ENCODE results near the gene PIM3.

The PIM3 gene

DNA sequence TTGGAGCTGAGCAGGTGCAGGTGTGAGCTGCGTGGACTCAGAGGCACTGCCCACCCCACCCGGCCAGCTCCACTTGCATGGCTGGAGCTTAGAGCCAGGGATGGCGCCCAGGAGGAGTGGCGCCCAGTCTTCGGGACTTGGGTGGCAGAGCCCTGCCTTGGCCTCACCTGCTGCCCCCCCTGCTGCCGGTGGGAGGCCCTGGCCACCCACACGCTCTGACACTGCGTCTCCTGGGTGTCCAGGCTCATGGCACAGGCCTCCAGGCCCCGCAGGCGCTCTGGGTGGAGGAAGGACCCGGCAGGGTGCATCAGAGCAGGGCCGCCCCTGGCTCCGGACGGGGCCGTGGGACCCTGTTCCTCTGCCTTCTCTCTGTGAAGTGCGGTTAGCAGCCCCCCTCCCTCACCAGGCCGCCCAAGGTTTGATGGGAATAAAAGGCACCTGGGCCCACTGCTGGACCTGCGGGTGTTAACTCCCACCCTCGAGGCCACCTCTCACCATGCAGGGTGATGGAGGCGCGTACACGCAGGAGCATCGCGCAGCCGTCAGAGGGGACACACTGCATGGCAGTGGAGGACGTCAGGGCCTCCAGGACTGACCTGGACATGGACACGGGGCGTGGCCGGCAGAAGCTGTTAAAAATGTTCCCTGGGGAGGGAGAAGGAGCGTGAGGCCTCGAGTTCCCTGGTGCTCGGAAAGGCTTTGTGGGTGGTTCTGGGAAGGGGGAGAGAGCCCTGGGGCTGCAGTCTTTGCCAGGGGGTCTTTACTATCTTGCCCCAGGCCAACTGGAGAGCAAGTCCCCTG is 40.2 kb downstream of the PIM3 start:
- H3K9me3 Mint-ChIP-seq, result no peaks in the 10 kb centered on the region
- no peaks in the 10 kb centered on the region for H3K36me3 Mint-ChIP-seq
- H3K27me3 Mint-ChIP-seq, result peaks cover 21% of the 10 kb centered on the region
- no peak for ATAC-seq
- H3K27ac Mint-ChIP-seq, result no peak overlapping the region
- peaks cover 11% of the 10 kb centered on the region for H3K4me1 Mint-ChIP-seq
- H3K4me3 Mint-ChIP-seq, result no peak overlapping the region

DNA sequence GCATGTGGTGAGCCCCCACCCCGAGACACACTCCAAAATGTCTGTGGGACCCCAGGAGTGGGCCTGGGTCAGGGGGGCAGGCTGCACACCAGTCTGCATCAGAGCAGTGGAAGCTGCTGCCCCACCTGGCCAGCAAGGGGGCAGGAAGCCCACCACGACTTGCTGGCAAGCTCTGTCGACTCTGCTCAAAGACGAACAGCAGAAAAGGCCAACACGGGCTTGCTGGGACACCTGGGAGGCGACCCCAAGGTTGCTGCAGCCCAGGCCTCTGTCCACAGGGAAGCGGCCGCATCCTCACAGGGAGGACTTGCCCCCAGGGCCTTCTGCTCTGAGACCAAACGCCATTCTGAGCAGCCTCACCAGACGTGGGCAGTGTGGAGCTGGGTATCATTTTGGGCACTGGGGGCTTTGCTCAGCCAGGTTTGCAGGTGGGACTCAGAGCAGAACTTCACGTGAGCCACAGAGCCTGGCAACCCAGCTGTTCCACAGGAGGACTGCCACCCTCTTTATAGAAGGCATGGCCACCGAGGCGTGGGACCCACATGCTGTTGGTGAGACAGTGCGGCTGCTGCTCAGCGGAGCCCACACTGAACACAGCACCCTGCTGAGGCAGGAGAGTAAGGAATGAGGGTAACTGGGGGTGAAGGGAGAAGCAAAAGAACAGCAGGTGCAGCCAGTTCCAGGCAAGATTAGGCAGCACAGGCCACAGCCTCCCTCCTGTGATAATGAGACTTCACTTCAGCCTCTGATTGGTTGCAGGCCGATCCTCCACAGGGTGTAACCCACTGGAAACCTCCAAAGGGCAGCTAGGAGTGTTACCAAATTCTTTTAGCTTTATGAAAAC is 41.0 kb downstream of the PIM3 start:
- Mint-ChIP-seq H3K27me3 (peaks cover 21% of the 10 kb centered on the region), H3K4me3 (no peak overlapping the region), H3K27ac (no peak overlapping the region), H3K4me1 (peaks cover 10% of the 10 kb centered on the region), H3K36me3 (no peaks in the 10 kb centered on the region), H3K9me3 (no peaks in the 10 kb centered on the region)
- ATAC-seq, result no peak

GRCh38 chr22:50002791-50003190 is 42.2 kb downstream of the PIM3 start:
- H3K27ac Mint-ChIP-seq, result no peak overlapping the region
- no peaks in the 10 kb centered on the region for H3K36me3 Mint-ChIP-seq
- peaks cover 21% of the 10 kb centered on the region for H3K27me3 Mint-ChIP-seq
- no peak for ATAC-seq
- H3K4me1 Mint-ChIP-seq, result no peaks in the 10 kb centered on the region
- no peaks in the 10 kb centered on the region for H3K9me3 Mint-ChIP-seq
- H3K4me3 Mint-ChIP-seq, result no peak overlapping the region

DNA sequence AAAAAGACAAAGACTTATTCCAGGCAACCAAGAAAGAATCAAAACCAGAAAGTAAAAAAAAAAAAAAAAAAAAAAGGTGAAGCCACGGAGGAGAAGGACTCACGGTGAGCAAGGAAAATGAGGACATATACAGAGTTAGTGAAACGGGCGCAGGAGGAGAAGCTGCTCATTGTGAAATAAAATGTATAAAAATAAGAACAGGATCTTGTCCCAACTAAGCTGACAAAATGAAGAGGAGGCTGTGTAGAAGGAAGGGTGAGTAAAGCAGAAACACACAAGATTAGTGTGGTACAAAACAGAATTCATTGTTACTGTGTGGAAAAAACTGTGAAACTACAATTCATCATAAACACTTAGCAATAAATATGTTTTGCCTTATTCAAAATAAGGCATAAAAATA is 44.3 kb downstream of the PIM3 start:
- Mint-ChIP-seq H3K27ac (no peak overlapping the region), H3K4me3 (no peak overlapping the region), H3K4me1 (no peaks in the 10 kb centered on the region), H3K36me3 (no peaks in the 10 kb centered on the region), H3K9me3 (no peaks in the 10 kb centered on the region), H3K27me3 (peaks cover 10% of the 10 kb centered on the region)
- ATAC-seq, result no peak

GRCh38 chr22:50007057-50007511 is 46.5 kb downstream of the PIM3 start:
- Mint-ChIP-seq H3K4me3 (no peak overlapping the region), H3K9me3 (no peaks in the 10 kb centered on the region), H3K27me3 (peaks cover 12% of the 10 kb centered on the region), H3K36me3 (no peaks in the 10 kb centered on the region), H3K27ac (no peak overlapping the region), H3K4me1 (peaks cover 12% of the 10 kb centered on the region)
- no peak for ATAC-seq

DNA sequence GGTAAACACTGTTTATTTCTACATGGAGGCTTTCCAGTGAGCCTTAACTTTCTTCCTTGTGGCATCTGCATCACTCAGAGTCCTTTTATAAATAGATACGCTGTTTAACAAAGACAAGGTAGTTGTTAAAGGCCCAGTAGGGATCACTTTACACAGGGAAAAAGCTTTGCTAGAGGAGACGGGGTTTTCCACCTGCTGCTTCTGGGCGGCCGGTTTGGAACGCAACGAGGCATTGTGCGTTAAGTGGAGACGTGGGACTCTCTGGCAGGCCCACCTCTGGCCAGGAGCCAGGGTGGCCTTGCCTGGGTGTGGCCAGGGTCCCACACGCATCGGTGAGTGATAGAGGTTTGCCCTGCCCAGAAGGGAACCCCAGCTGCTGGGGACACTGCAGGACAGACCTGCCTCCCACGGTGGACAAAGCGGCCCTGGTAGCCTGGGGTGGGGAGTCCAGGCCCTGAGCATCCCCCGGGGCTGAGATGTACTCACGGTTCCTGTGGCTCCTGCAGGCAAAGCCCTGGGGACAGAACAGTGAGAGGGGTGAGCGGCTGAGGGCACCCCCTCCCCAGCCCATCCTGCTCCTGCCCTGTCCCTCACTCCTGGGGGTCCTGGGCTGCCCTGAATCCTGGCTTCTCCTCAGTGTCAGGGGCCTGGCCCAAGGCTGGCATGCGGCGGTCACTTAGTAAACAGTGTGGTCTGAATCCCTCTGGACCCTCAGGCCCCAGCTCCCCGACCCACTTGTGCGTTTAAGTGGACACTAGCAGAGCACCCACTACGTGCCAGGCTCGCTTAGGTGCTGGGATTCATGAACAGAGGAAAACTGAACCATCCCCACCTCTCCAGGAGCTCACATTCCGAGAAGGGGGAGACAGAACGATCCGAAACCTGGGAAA is 47.8 kb downstream of the PIM3 start:
- no peak for ATAC-seq
- H3K36me3 Mint-ChIP-seq, result no peaks in the 10 kb centered on the region
- peaks cover 15% of the 10 kb centered on the region for H3K27me3 Mint-ChIP-seq
- H3K9me3 Mint-ChIP-seq, result no peaks in the 10 kb centered on the region
- peaks cover 23% of the 10 kb centered on the region for H3K4me1 Mint-ChIP-seq
- no peak overlapping the region for H3K4me3 Mint-ChIP-seq
- no peak overlapping the region for H3K27ac Mint-ChIP-seq

- no peak for ATAC-seq
- Mint-ChIP-seq H3K36me3 (no peaks in the 10 kb centered on the region), H3K27me3 (peaks cover 15% of the 10 kb centered on the region), H3K9me3 (no peaks in the 10 kb centered on the region), H3K4me1 (peaks cover 29% of the 10 kb centered on the region), H3K4me3 (no peak overlapping the region), H3K27ac (no peak overlapping the region)
Measured at GRCh38 chr22:50009251-50009650, 48.7 kb downstream of the PIM3 start.

DNA sequence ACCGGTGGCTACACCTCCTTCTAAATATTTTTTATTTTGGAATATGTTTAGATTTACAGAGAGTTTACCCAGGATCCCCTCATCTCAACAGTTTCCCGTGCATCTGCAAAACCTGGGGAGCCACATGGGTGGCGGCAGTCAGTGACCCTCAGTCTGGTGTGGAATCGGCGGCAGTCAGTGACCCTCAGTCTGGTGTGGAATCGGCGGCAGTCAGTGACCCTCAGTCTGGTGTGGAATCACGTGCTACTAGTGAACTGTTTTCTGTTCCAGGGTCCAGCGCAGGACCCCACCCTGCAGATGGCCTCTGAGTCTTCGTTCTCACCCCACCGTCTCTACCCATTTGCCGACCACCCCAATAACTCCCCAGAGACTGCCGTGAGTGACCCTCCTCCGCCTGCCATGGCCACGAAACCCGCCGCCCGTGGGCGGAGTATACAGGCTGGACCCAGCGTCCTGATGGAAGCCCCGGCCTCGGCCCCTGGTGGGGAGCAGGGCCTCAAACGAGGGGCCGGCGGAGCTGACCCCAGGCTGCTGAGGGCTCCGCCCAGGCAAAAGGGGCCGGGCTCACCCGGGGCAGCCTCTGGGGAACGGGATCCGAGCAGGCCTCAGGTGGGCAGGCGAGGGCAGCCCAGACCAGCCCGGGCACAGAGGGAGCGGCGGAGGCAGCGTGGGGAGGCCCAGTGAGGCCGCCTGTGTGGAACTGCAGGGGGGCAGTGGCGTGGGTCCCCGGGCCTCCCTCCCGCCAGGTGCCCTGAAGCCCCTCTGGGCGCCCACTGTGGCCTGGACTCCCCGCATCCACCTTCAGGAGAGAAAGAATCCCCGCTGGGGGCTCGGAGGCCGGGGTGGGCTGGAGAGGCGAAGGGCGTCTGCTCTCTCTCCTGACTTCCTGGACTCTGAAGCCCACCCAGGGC is 49.4 kb downstream of the PIM3 start:
- Mint-ChIP-seq H3K4me3 (peak overlapping the region; percentile 36), H3K27ac (peak overlapping the region; percentile 77), H3K27me3 (peaks cover 15% of the 10 kb centered on the region), H3K36me3 (no peaks in the 10 kb centered on the region), H3K4me1 (peaks cover 30% of the 10 kb centered on the region), H3K9me3 (no peaks in the 10 kb centered on the region)
- ATAC-seq, result peak; percentile 22

GRCh38 chr22:50010676-50011446 is 50.3 kb downstream of the PIM3 start:
- peaks cover 15% of the 10 kb centered on the region for H3K27me3 Mint-ChIP-seq
- H3K9me3 Mint-ChIP-seq, result no peaks in the 10 kb centered on the region
- H3K4me3 Mint-ChIP-seq, result peak overlapping the region; percentile 84
- no peaks in the 10 kb centered on the region for H3K36me3 Mint-ChIP-seq
- H3K4me1 Mint-ChIP-seq, result peaks cover 35% of the 10 kb centered on the region
- H3K27ac Mint-ChIP-seq, result peak overlapping the region; percentile 77
- peak; percentile 73 for ATAC-seq

DNA sequence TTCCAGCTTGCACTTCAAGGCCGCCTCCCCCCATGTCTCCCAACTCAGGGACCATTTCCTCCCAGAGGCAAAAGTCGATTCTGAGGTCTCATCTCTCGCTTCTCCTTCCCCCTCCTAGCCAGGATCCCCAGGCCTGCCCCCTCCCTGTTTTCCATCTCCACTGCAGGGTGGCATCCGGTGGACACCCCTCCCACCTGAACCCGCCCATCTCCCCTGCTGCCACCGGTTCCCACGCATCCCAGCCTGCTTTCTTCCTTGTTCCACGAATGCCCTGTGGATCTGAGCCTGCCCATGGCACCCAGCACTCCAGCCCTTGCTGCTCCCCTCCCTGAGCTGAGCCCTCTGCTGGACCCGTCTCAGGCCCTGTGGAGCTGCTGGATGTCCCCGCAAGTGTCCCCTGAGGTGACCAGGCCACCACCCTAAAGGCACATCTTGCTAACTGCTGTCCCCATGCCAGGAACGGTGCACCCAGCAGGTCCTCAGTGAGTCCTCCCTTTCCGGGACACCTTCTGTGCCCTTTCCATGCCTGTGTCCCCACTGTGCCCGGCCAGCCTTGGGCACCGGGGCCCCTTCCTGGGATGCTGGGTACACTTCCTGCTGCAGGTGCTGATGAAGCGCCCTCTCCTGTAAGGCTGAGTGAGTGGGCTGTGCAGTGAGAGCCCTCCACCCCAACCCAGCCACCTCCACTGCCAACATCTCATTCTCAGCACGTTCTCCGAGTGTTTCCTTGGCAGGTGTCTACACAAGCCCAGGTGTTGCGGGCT is 51.1 kb downstream of the PIM3 start:
- Mint-ChIP-seq H3K27me3 (peaks cover 15% of the 10 kb centered on the region), H3K4me1 (peaks cover 43% of the 10 kb centered on the region)

GRCh38 chr22:50012211-50013181 is 51.9 kb downstream of the PIM3 start, which contains the start of gene IL17REL:
IL17REL (minus strand) TSS chr22:50012765; CDS start chr22:50012646, 119 bp downstream.
- H3K27me3 Mint-ChIP-seq, result peaks cover 15% of the 10 kb centered on the region
- no peak for ATAC-seq
- H3K9me3 Mint-ChIP-seq, result no peaks in the 10 kb centered on the region
- H3K27ac Mint-ChIP-seq, result peak within 1 kb of the TSS; percentile 77
- no peaks in the 10 kb centered on the region for H3K36me3 Mint-ChIP-seq
- peak within 1 kb of the TSS; percentile 84 for H3K4me3 Mint-ChIP-seq
- peaks cover 52% of the 10 kb centered on the region for H3K4me1 Mint-ChIP-seq

More for the DNA sequence above, 51.1 kb downstream of the PIM3 start:
- H3K9me3 Mint-ChIP-seq, result no peaks in the 10 kb centered on the region
- H3K4me3 Mint-ChIP-seq, result peak overlapping the region; percentile 84
- H3K36me3 Mint-ChIP-seq, result no peaks in the 10 kb centered on the region
- peak overlapping the region; percentile 77 for H3K27ac Mint-ChIP-seq
- no peak for ATAC-seq
